ENCODE results near the gene RGS5.

The RGS5 gene

DNA sequence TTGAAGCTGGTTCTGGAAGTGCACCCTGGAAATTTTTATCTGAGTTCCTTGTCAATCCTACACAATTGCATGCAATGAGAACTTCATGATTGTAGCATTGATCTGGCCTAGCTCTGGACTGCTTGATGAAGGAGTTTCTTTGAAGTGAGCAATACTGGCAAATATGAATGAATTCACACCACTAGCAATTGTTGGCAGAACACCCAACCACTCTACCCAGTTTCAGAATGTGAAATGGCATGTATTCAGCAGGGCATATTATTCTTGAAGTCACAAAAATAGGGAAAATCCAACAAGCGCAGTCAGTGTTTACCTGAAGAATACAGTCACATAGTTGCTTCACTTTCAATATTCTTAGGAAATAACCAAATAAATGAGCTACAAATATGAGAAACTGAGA, 57.3 kb downstream of the RGS5 start:
- no peak for DNase-seq (ENCODE audit: low read depth)

DNA sequence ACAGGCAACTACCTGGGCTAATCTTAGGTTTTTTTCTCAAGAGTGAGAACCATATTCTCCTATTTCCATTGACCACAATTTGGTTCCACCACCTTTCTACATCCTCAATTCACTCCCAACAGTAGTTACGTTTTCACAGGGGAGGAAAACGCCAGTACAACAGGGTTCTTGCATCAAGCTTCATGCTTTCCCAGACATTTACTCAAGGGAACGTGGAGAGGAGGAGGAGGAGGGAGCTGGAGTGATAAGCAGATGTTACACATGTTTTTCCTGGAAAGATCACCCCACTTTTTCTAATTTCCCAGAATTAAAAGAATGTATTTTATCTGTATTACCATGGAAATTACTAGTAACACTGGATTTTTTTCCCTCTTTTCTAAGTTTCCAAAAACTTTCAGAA, 58.3 kb downstream of the RGS5 start:
- no peak for DNase-seq (ENCODE audit: low read depth)

DNA sequence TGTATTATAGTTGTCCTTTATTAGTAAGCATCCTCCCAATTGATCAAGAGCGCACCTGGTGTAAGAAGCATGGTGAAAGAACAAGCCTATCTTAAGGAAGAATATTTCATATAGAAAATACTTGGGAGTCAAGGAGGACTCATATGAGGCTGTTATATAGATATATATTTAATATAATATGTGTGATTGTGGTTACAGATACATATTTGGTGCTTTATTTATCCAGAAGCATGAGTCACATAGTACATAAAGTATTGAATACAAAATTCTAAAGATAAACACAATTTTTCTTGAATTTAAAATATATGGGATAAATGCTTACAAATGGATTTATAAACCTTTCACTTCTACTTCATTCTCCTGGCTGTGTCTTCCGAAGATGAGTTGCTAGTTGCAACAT, 60.6 kb downstream of the RGS5 start:
- no peak for DNase-seq (ENCODE audit: low read depth)

DNA sequence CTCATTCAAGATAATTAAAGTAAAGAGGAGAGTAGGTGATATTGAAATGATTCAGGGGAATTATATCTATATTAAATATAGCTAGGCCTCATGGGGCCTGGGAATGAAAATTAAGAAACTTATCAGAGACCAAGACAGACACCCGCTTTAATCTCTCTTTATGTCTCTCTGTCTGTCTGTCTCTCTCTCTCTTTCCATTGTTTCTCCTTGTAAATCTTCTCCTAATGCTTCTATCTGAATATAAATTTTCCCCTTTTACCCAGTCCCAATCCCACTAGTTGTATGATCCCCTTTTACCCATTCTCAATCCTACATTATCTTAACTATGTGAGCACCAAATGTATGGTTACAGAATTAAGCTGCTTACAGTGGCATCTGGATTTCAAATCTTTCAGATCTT, 61.2 kb downstream of the RGS5 start:
- DNase-seq (ENCODE audit: low read depth): no peak

DNA sequence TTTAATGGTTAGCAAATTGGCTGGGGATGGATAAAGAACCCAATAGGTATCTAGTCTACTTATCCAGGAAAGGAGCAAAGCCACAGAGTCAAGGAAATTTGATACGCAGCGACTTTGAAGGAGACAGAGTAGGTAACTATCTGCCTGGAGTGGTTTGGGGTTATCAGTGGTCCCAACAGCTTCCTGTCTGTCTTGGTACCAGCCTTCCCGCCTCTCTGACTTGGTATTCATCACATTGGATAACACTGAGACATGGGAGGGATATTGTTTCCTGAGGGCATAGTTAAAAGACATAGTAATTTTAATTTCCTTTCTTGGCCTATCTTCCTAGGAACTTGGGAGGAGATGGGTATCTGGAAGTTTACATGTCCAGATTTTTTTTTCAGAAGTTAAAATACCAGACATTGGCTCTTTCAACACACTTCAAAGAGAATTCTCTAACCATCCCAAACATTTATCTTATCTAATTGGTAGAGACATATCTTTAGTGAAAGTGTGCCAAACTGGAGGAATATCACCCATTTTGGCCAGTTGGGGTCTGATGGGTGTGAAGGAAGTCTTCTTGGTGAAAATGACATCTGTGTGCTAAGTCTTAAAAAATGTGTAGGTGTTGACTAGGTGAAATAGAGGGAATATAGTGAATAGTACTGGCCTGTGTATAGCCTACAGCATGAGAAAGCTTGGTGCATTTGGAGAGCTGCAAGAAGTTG, 65.0 kb downstream of the RGS5 start:
- no peak for DNase-seq (ENCODE audit: low read depth)

DNA sequence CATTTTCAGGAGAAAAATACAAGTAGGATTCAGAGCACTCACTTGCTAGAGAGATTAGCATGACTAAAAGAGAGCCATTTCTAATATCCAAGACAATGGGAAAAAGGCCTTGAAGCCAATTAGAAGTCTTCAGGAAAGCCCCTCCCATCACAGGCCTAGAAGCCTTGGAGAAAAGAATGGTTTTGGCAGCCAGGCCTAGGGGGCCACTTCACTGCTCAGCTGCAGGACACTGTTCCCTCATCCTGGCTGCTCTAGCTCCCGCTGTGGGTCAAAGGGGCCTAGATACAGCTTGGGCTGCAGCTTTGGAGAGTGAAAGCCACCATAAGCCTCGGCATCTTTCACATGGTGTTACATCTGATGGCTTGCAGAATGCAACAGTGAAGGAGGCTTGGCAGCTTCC, 70.7 kb downstream of the RGS5 start:
- no peak for DNase-seq (ENCODE audit: low read depth)

DNA sequence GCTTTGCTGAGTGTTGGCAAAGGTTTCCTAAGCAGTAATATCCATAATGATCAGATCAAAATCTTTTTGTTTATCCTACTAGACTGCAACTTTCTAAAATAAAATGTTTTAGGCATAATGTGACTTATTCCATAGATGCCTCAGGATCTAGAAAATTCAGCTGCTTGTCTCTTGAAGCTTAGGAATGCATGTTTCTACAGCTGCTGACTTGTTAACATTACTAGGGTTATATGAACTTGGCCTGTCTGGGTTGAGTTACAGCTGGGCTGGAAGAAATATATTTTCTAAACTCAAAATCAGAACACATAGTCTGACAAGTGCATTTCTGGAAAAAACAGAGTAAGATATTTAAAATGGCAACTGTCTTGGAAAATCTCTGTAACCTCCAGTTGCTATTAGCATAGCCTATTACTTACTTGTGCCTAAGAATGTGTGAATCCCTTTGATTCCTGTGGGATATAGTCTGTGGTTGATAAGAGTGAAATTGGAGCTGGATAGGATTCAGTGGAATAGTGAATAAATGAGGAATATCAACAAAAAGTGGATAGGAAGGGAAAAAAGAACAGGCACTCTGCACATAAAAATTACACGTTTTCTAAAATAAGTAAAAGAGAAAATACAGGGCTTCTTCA, 72.4 kb downstream of the RGS5 start:
- no peak for DNase-seq (ENCODE audit: low read depth)

DNA sequence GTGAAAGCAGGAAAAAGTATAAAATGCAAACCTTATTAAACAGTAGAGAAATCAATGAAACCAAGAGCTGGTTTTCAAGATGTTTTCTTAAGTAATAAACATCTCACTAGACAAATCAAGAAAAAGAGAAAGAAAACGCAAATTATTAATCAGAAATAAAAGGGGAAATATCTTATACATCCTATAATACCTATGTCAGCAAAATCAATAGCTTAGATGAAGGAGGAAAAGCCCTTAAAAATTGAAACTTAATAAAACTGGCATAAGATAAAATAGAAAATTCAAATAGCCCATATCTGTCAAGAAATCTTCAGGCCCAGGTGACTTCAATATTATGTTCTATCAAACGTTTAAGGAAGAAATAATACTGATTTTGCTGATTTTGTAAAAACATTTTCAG, 74.4 kb downstream of the RGS5 start:
- DNase-seq (ENCODE audit: low read depth): no peak

DNA sequence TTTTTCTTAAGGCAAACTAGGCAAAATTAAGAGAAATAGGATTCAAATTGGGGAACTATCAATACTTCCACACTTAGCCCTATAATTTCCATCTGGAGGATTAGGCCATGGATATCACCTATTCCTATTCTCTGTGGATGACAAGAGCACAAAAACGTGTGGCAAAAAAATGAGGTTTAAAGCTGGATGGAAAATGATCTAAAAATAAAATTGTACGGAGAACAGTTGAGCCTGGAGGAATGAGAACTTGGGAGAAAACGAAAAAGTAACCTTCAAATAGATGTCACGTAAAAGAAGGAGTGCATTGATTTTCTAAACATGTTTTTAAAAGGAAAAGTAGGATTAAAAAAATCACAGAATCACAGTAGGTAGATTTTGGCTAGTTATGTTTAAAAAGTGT, 77.9 kb downstream of the RGS5 start:
- no peak for DNase-seq (ENCODE audit: low read depth)

DNA sequence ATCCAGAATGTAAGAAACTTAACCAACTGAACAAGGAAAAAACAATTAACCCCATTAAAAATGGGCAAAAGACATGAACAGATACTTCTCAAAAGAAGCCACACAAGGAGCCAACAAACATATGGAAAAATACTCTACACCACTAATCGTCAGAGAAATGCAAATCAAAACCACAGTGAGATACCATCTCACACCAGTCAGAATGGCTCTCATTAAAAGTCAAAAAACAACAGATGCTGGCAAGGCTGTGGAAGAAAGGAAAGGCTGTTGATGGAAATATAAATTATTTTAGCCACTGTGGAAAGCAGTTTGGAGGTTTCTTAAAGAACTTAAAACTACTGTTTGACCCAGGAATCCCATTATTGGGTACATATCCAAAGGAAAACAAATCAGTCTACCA, 82.3 kb downstream of the RGS5 start:
- no peak for DNase-seq (ENCODE audit: low read depth)

DNA sequence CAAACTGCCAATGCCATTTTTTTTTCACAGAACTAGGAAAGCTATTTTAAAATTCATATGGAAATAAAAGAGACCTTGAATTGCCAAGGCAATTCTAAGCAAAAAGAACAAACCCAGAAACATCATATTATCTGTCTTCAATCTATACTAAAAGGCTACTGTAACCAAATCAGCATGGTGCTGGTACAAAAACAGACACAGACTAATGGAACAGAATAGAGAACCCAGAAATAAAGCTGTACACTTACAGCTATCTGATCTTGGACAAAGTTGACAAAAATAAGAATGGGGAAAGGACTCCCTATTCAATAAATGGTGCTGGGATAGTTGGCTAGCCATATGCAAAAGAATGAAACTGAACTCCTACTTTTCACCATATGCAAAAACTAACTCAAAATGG, 83.0 kb downstream of the RGS5 start:
- DNase-seq (ENCODE audit: low read depth): no peak

DNA sequence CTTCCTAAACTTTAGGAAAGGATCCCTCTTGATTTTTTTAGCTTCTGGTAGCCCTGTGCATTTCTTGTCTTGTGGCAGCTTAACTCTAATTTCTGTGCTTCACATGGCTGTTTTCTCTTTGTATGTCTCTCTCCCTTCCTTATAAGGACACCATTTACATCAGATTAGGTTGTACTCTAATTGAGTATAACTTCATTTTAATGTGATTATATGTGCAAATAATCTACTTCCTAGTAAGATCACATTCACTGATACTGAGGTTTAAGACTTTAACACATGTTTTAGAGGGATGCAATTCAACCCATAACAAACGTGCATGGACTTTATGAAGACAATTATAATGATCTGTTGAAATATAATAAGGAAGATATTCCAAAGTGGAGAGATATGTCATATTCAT, 86.8 kb downstream of the RGS5 start:
- DNase-seq (ENCODE audit: low read depth): no peak

DNA sequence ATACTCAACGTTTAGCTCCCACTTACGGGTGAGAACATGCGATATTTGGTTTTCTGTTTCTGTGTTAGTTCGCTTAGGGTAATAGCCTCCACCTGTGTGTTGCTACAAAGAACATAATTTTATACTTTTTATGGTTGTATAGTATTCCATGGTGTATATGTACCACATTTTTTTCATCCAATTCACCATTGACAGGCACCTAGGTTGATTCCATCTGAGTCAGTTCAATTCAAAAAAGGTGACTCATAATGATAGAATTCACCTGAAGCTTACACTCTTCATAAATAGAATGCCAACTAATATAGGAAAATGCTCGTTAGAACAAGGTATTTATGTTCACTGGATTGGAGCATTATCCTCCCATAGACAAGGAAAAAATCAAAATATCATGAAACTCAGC, 95.1 kb downstream of the RGS5 start:
- no peak for DNase-seq (ENCODE audit: low read depth)

DNA sequence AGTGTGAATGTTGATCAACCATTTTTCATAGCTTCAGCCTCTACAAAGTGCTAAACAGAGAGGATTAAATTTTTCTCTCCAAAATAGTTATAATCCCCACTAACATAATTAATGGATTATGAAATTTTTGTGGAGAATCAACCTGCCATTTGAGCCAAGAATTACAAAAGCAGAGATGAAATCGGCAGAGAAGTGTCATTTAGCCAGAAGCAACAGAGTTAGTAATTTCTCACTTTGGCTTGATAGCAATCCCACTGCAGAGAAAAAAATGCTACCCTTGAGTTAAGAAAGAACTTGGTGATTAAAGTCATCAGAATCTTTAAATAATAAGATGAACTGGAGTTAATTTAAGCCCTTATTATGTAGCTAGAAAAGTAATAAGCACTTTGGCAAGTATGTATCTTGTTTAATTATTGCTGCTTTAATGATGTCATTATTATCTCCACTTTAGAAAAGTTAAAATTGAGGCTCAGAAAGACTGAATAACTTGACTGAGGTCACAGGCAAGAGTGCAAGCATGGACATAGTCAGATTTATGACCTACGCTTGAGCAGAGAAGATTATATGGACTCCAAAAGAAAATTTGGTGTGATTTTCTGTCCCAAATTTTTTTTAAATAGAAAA, 96.2 kb downstream of the RGS5 start:
- DNase-seq (ENCODE audit: low read depth): no peak

DNA sequence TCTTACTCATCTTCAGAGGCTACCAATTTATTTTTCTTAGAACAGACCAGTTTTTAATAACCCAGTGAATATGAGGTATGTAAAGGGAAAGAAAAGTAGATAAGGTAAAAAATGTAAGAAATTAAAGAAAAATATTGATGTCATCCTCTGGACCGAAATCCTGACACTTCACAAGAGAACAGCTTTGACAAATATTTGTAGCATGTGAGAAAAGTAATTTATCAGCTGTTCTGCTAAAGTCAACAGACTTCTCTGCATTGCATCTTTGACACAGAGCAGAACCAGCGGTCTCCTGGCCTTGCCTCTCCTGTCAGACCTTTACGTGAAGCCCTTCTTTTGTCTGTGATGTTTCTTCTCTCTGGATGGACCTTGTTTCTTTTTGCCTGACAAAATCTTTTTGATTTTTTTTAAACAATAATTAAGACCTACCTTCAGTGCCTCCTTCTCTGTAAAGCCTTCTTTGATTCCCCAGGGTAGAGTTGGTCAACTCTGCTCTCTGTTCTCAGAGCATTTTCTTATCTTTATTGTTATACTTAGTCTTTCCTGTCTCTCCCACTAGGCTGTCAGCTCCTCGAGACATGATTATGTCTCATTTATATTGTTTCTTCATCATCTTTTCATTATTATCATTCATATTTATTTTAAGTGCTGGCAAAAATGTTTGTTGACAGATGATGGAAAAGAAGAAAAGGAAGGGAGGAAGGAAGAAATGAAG, 98.2 kb downstream of the RGS5 start:
- no peak for DNase-seq (ENCODE audit: low read depth)

DNA sequence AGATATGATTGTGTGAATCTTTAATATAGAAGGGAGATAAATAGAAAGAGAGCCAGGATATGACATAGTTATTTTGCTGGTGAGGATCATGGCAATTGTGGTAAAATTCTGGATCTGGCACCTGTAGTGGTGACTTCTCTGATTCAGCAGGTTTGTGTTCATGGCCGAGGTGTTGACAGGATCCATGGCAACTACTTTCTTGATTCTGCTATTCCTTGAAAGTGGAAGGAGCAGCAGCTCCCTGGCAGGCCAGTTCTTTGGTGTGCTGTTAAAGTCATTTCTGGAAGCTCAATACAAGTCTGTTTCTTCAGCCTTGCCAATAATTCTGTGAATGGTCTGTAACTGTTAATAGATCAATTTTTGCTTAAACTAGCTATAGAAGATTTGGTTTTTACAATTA, 100.1 kb downstream of the RGS5 start:
- DNase-seq (ENCODE audit: low read depth): no peak

DNA sequence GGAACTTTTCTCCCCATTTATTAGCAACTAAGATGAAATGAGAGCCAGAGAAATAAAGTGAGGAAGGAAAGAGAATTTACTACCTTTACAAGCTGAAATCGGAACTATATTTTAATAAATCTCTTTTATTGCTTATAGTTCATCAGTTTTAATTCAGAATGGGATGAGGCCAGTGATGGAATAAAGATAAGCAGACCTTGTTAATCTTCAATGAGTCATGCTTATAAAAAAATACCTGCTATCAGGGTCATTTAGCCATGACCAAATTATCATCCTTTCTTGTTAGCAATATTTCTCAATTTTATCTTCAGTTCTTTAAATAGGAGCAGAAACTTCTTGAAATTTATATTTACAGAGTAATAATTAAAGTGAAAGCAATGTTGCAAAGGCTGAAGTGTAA, 107.5 kb downstream of the RGS5 start:
- DNase-seq (ENCODE audit: low read depth): no peak

DNA sequence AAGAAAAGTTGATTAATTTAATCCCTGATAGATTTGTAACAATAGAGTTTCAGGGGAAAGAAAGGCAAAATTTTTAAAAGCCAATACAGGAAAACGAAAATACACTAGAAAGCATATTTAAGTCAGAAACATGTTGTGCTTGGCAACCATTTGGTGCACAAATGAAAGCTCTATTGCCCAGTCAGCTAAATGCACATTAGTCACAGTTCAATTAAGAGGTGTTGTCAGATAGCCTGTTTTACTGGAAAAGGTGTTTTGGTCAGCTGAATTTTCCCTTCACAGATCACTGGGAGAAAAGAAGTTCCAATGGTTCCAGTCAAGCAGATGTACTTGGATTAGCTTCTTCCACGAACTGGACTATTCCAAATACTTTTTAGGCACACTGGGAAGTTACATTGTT, 108.1 kb downstream of the RGS5 start:
- DNase-seq (ENCODE audit: low read depth): no peak

DNA sequence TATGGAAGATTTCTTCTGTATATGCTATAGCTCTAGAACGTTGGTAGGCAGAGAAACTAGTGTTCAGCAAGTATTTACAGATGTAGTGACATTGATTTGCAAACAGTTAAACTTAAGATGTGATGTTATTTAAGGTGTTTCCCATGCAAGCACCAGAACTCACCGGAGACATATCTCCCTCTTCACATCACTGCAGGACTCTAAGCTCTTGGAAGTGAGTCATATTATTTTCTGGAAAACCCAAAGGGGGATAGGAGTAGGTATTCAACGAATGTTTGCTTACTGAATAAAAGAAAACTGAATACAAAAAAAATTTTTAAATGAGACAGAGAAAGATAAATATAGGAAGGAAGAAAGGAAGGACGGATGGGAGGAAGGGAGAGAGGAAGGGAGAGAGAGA, 108.5 kb downstream of the RGS5 start:
- DNase-seq (ENCODE audit: low read depth): no peak

DNA sequence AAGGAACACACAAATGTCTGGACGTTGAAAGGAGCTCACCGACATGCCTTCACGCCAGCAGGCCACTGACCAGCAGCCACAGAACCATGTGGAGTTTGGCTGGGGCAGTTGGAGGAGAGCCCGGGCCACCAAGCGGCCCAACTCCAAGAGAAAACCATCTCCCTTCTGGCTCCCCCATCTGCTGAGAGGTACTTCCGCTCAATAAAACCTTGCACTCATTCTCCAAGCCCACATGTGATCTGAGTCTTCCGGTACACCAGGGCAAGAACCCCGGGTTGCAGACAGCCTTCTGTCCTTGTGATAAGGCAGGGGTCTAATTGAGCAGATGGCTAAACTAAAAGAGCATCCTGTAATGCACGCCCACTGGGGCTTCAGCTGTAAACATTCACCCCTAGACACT, 109.1 kb downstream of the RGS5 start:
- no peak for DNase-seq (ENCODE audit: low read depth)

DNA sequence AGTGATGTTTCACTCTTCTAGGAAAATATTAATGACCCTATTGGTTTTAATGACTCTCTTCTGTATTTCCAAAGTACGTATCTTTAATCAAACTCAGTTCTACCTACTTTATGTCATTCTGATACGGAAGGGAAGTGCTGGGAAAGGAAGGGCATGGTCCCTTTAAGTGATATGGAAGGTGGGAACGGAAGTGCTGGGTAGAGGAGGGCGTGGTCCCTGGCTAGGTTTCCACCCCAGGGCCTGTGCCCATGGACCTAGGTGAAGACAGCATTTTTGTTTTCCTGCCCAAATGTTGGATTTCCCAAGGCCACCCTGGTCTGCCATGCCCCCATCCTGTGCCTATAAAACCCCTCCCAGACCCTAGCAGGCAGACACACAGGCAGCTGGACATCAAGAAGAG, 109.5 kb downstream of the RGS5 start:
- DNase-seq (ENCODE audit: low read depth): no peak
